Caco-2 (cell line): Measurements from ENCODE around the gene ZCCHC12. TPM values are rescaled to one million over a fixed set of nuclear protein-coding genes. Genes with fewer than 3 reads are reported as not detected.

Source experiments
- BruUV-seq: library from RNA; stranded (reverse); fragments of 400-500 nt; replicated peaks from 2 replicates; lab custom pipeline; 2021; lab: Mats Ljungman, UMichigan
- CTCF ChIA-PET: fragments of 300-600 bp; sonication (Branson Sonifier 250); formaldehyde crosslinking; loops from one replicate; lab custom pipeline; 2022; ENCODE audit warnings: antibody characterized with exemption; lab: Charles Lee
- POLR2A ChIA-PET: fragments of 300-600 bp; sonication (Branson Sonifier 250); formaldehyde crosslinking; loops from one replicate; lab custom pipeline; 2022; ENCODE audit warnings: antibody characterized with exemption; lab: Charles Lee
- DNase-seq, 2 experiments: peaks; one replicate each; pipeline versions ENCODE4 v3.0.0 to v3.0.0-alpha.2; 2020 to 2022
- H3K27me3 ChIP-seq: replicated peaks from 2 replicates; pipeline ENCODE4 v1.6.0; 2011; ENCODE audit warnings: low read length; ENCODE audit not compliant: control insufficient read depth, insufficient read depth
- H3K36me3 ChIP-seq: 2 replicates; pipeline ENCODE4 v1.5.1; 2011; ENCODE audit warnings: low read length; ENCODE audit not compliant: control insufficient read depth, insufficient read depth
- H3K4me1 ChIP-seq: fragments of 250-450 bp; sonication (Bioruptor Pico); 2 replicates; pipeline ENCODE4 v1.5.1; 2020; ENCODE audit warnings: mild to moderate bottlenecking
- H3K4me3 ChIP-seq: 2 replicates; pipeline ENCODE4 v1.5.1; 2011; ENCODE audit warnings: low read depth, mild to moderate bottlenecking, control low read depth, low read length
- H3K9me3 ChIP-seq: fragments of 250-450 bp; sonication (Bioruptor Pico); 2 replicates; pipeline ENCODE4 v1.5.1; 2020; ENCODE audit warnings: mild to moderate bottlenecking, moderate library complexity
- H3K27ac Mint-ChIP-seq: one replicate; pipeline ENCODE4 v1.8.0; 2022; ENCODE audit warnings: mixed read lengths; ENCODE audit not compliant: unreplicated experiment
- H3K27me3 Mint-ChIP-seq: one replicate; pipeline ENCODE4 v1.8.0; 2022; ENCODE audit warnings: mixed read lengths; ENCODE audit not compliant: insufficient read depth, unreplicated experiment
- H3K36me3 Mint-ChIP-seq: one replicate; pipeline ENCODE4 v1.8.0; 2022; ENCODE audit warnings: mild to moderate bottlenecking, mixed read lengths; ENCODE audit not compliant: insufficient read depth, unreplicated experiment
- H3K4me1 Mint-ChIP-seq: one replicate; pipeline ENCODE4 v1.8.0; 2022; ENCODE audit warnings: low read depth, mixed read lengths; ENCODE audit not compliant: unreplicated experiment
- H3K4me3 Mint-ChIP-seq: one replicate; pipeline ENCODE4 v1.8.0; 2022; ENCODE audit warnings: mild to moderate bottlenecking, moderate library complexity, mixed read lengths; ENCODE audit not compliant: unreplicated experiment
- H3K9me3 Mint-ChIP-seq: one replicate; pipeline ENCODE4 v1.8.0; 2022; ENCODE audit warnings: mixed read lengths; ENCODE audit not compliant: unreplicated experiment
- intact Hi-C: fragments of 100-400 bp; cut with micrococcal nuclease; formaldehyde crosslinking; loops from one replicate; pipeline ENCODE4 v1.10.0; 2022; ENCODE audit not compliant: unreplicated experiment
- total RNA-seq: library from RNA; stranded (reverse); gene quantifications from 2 replicates; pipeline ENCODE4 v1.2.3, GENCODE V29; 2022
- TF ChIP-seq, protein P1 (sequence below), 2 experiments: fragments of 200-600 bp in 1 of 2; IDR thresholded peaks; 1 replicate in 1 of 2; 2 replicates in 1 of 2; pipeline versions ENCODE4 v1.5.1 to v1.8.0; 2011 to 2022; ENCODE audit warnings: antibody characterized with exemption in 1 of 2, control low read depth in 1 of 2, inconsistent platforms in 1 of 2, low read depth in 1 of 2, low read length in 1 of 2, mild to moderate bottlenecking in 1 of 2, moderate library complexity in 1 of 2; ENCODE audit not compliant: insufficient read depth in 1 of 2, severe bottlenecking in 1 of 2, unreplicated experiment in 1 of 2

The ZCCHC12 gene
- total RNA-seq, 1 experiment from 2014 or later, result 0.39 TPM

DNA sequence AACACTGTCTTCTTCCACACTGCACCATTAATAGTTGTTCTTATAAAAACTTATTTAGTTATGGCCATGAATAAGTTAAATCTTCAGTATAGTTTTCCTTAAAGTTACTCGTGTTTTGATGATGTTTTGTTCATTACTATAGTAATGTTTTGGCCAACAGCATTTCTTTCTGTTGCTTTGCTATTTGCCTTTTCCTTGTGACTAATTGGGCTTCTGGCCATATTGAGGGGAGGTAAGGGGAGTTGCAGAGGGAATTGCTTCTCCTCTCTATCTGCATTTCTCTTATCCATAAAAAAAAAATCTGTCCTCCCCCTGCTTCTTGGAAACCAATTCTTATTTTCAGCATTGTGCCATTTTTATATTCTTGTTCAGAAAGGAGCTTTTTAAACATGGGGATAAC lies 42.7 kb upstream of the ZCCHC12 start:
- Mint-ChIP-seq H3K4me3 (no peak overlapping the region), H3K36me3 (no peaks in the 10 kb centered on the region), H3K4me1 (no peaks in the 10 kb centered on the region), H3K27me3 (no peaks in the 10 kb centered on the region), H3K9me3 (no peaks in the 10 kb centered on the region), H3K27ac (no peak overlapping the region)
- DNase-seq, result no peak
- no peaks in the 10 kb centered on the region for H3K9me3 ChIP-seq
- intact Hi-C loops, result no loop called here
- ChIA-PET CTCF (no interaction called here), POLR2A (no interaction called here)
- no TSS peak for BruUV-seq
- no peaks in the 10 kb centered on the region for H3K36me3 ChIP-seq
- TF ChIP-seq, protein P1, sequence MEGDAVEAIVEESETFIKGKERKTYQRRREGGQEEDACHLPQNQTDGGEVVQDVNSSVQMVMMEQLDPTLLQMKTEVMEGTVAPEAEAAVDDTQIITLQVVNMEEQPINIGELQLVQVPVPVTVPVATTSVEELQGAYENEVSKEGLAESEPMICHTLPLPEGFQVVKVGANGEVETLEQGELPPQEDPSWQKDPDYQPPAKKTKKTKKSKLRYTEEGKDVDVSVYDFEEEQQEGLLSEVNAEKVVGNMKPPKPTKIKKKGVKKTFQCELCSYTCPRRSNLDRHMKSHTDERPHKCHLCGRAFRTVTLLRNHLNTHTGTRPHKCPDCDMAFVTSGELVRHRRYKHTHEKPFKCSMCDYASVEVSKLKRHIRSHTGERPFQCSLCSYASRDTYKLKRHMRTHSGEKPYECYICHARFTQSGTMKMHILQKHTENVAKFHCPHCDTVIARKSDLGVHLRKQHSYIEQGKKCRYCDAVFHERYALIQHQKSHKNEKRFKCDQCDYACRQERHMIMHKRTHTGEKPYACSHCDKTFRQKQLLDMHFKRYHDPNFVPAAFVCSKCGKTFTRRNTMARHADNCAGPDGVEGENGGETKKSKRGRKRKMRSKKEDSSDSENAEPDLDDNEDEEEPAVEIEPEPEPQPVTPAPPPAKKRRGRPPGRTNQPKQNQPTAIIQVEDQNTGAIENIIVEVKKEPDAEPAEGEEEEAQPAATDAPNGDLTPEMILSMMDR (IDR thresholded peaks at IDR 0.05; ENCODE audit: insufficient read depth in 1 of 2, low read depth in 1 of 2, low read length in 1 of 2, severe bottlenecking in 1 of 2, unreplicated experiment in 1 of 2), result no peak
- no peaks in the 10 kb centered on the region for H3K4me1 ChIP-seq
- H3K27me3 ChIP-seq, result no peaks in the 10 kb centered on the region
- H3K4me3 ChIP-seq, result no peak overlapping the region

DNA sequence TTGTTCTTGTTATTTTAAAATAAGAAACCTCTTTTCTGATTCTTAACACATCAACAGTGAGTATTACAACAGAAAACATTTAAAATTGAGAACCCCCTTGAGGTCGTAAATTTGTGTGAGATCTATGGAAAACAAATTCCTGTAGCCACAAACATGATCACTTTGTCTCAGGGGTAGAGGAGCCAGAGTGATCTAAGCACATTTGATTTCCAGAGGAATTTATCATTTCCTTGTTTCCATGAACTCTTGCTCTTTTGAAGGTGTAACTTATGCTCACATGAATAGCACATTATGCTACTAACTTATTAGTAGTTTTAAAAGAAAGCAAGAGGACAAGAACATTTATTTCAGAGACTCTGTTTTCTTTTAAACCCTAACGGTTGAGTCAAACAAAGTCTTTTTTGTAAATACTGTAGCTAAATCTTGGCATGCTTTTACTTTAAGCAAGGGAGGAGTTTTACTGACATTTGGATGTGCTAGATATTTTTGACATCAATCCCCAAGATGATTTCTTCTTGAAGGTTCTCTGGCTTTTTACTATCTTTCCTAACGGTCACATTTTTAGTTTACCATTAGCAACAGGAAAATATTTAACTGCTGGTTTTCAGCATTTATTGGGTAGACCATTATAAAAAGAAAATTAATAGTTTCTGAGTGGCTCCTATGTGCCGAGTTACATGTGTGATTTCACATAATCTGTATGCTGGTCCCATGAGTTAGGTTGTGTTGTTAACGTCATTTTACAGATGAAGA lies 27.9 kb upstream of the ZCCHC12 start:
- Histone ChIP-seq H3K9me3 (no peaks in the 10 kb centered on the region), H3K36me3 (no peaks in the 10 kb centered on the region), H3K4me1 (no peaks in the 10 kb centered on the region), H3K27me3 (no peaks in the 10 kb centered on the region), H3K4me3 (no peak overlapping the region)
- ChIA-PET POLR2A (no interaction called here), CTCF (no interaction called here)
- Mint-ChIP-seq H3K27ac (no peak overlapping the region), H3K4me1 (no peaks in the 10 kb centered on the region), H3K4me3 (no peak overlapping the region), H3K27me3 (no peaks in the 10 kb centered on the region), H3K36me3 (no peaks in the 10 kb centered on the region), H3K9me3 (no peaks in the 10 kb centered on the region)
- TF ChIP-seq, protein P1 (IDR thresholded peaks at IDR 0.05; ENCODE audit: insufficient read depth in 1 of 2, low read depth in 1 of 2, low read length in 1 of 2, severe bottlenecking in 1 of 2, unreplicated experiment in 1 of 2), result no peak
- no TSS peak for BruUV-seq
- intact Hi-C loops, result no loop called here
- DNase-seq, result no peak

DNA sequence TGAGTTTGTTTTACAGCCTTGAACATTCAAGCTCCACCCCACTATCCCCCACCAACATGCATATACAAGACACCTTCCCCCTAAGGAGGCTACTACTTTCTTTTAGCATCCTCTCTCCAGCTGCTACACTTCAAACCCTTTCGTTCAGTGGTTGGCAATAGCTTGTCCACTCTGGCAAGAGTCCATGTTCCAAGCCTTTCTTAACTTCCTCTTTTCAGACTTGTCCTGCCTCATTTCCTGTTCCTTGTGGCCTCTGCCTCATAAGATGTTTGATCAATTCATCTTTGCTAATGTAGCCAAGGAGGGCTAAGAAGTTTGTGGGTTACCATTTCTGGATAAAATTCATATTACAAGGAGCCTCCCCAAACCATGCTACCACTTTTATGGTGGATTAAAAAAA lies 20.8 kb upstream of the ZCCHC12 start:
- TF ChIP-seq, protein P1 (IDR thresholded peaks at IDR 0.05; ENCODE audit: insufficient read depth in 1 of 2, low read depth in 1 of 2, low read length in 1 of 2, severe bottlenecking in 1 of 2, unreplicated experiment in 1 of 2), result no peak
- Histone ChIP-seq H3K27me3 (no peaks in the 10 kb centered on the region), H3K4me3 (no peak overlapping the region), H3K9me3 (no peaks in the 10 kb centered on the region), H3K4me1 (no peaks in the 10 kb centered on the region), H3K36me3 (no peaks in the 10 kb centered on the region)
- no peak for DNase-seq
- Mint-ChIP-seq H3K9me3 (no peaks in the 10 kb centered on the region), H3K27ac (no peak overlapping the region), H3K27me3 (no peaks in the 10 kb centered on the region), H3K36me3 (no peaks in the 10 kb centered on the region), H3K4me3 (no peak overlapping the region), H3K4me1 (no peaks in the 10 kb centered on the region)
- intact Hi-C loops, result no loop called here
- CTCF ChIA-PET, result no interaction called here
- no TSS peak for BruUV-seq
- POLR2A ChIA-PET, result no interaction called here
